GM12801 (cell line): ENCODE data around the gene KRT83.

Experiments used
- CTCF ChIP-seq: IDR thresholded peaks from one replicate; pipeline ENCODE4 v1.5.1; 2011; ENCODE audit warnings: control low read depth; ENCODE audit not compliant: insufficient read length; ENCODE audit errors: extremely low read depth

The KRT83 gene

GRCh38 chr12:52312086-52312485, 9.1 kb downstream of the KRT83 start:
- TF ChIP-seq CTCF, result no peak

GRCh38 chr12:52311285-52311648, 9.9 kb downstream of the KRT83 start:
- no peak for TF ChIP-seq CTCF

- TF ChIP-seq CTCF, result no peak
These were observed 10.4 kb downstream of the KRT83 start for GRCh38 chr12:52310622-52311284.

- TF ChIP-seq CTCF, result no peak
These were observed 12.3 kb downstream of the KRT83 start for GRCh38 chr12:52308806-52309425.

- no peak for TF ChIP-seq CTCF
These were observed 13.1 kb downstream of the KRT83 start for GRCh38 chr12:52307836-52308805.

GRCh38 chr12:52306731-52307130, 14.5 kb downstream of the KRT83 start:
- no peak for TF ChIP-seq CTCF
